22Rv1 (cell line): ENCODE data around the gene MAST4.

Experiments used
- CTCF ChIP-seq: fragments of 450-650 bp; IDR thresholded peaks from 2 replicates; pipeline ENCODE4 v1.5.1; 2017; ENCODE audit warnings: mild to moderate bottlenecking
- ZFX ChIP-seq: fragments of 450-650 bp; IDR thresholded peaks from 2 replicates; pipeline ENCODE4 v1.6.1; 2017; ENCODE audit warnings: antibody characterized with exemption, borderline replicate concordance

- TF ChIP-seq CTCF (no peak), ZFX (no peak)
Observed at GRCh38 chr5:66986009-66986408, 389.8 kb downstream of the MAST4 start.
